ENCODE data around the gene ZNF845.
"Not testable (repeated sequence)": the region's sequence is repeated elsewhere in the genome, so short reads cannot be mapped to it uniquely, and the experiment has no call there.

Gene ZNF845

GRCh38 chr19:53311044-53311443, 22.5 kb upstream of the ZNF845 start:
- TF ChIP-seq CTCF (IDR thresholded peaks at IDR 0.05; ENCODE audit: low read depth, low read length) = no peak
- H3K36me3 ChIP-seq = no peaks in the 10 kb centered on the region
- H3K4me3 ChIP-seq (ENCODE audit: low read depth, low read length) = no peak overlapping the region
- H3K4me1 ChIP-seq = no peaks in the 10 kb centered on the region
- no peak for DNase-seq
- H3K9me3 ChIP-seq = no peaks in the 10 kb centered on the region; the same call in 1 of the 2 replicates
- peaks cover 9% of the 10 kb centered on the region for H3K27me3 ChIP-seq

GRCh38 chr19:53311897-53312296, 21.7 kb upstream of the ZNF845 start:
- no peaks in the 10 kb centered on the region for H3K4me1 ChIP-seq
- peaks cover 7% of the 10 kb centered on the region for H3K27me3 ChIP-seq
- no peak for TF ChIP-seq CTCF (IDR thresholded peaks at IDR 0.05; ENCODE audit: low read depth, low read length)
- H3K9me3 ChIP-seq = no peaks in the 10 kb centered on the region; the same call in 1 of the 2 replicates
- H3K36me3 ChIP-seq = no peaks in the 10 kb centered on the region
- no peak for DNase-seq
- no peak overlapping the region for H3K4me3 ChIP-seq (ENCODE audit: low read depth, low read length)

DNA sequence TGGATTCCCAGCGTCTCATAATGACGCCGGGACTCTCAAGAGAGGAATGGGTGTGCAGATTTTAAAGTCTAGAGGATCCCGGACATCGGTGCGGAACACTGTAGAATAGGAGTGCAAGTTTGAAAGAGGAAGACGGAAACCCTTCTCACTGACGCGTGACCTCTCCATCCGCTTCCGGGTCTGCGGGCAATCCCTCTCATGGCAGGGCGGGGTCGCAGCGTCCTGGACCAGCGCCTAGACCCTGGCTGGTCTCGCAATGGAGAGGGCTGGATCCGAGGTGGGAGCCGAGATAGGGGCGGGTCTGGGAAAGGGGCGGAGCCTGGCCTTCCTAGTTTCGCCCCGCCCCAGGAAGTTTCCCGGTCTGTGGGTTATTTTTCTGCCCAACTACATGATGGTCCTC, 4.6 kb upstream of the ZNF845 start:
- H3K4me3 ChIP-seq (ENCODE audit: low read depth, low read length) = peak overlapping the region; percentile 42
- peak; percentile 84 for DNase-seq
- no peak for TF ChIP-seq CTCF (IDR thresholded peaks at IDR 0.05; ENCODE audit: low read depth, low read length)

DNA sequence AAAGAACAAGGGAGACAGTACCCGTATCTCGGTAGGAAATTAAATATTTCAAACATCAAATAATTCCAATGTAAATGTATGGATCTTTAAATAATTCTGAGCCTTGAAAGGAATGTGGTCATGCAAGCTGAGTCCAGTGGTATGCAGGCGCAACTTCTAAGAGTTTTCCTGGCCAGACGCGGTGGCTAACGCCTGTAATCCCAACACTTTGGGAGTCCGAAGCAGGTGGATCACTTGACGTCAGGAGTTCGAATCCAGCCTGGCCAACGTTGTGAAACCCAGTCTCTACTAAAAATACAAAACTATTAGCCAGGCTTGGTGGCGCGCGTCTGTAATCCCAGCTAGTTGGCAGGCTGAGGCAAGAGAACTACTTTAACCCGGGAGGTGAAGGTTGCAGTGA, 1.1 kb upstream of the ZNF845 start:
- TF ChIP-seq CTCF (IDR thresholded peaks at IDR 0.05; ENCODE audit: low read depth, low read length) = no peak
- Histone ChIP-seq H3K4me3 (ENCODE audit: low read depth, low read length) (no peak overlapping the region), H3K4me1 (no peaks in the 10 kb centered on the region)

More for the DNA sequence above, 4.6 kb upstream of the ZNF845 start:
- no peaks in the 10 kb centered on the region for H3K9me3 ChIP-seq
- no peaks in the 10 kb centered on the region for H3K27me3 ChIP-seq
- H3K4me1 ChIP-seq = no peaks in the 10 kb centered on the region
- no peaks in the 10 kb centered on the region for H3K36me3 ChIP-seq

GRCh38 chr19:53333066-53333462, 485 bp upstream of the ZNF845 start:
- no peak for TF ChIP-seq CTCF (IDR thresholded peaks at IDR 0.05; ENCODE audit: low read depth, low read length)
- H3K36me3 ChIP-seq = no peaks in the 10 kb centered on the region
- H3K4me1 ChIP-seq = no peaks in the 10 kb centered on the region
- H3K27me3 ChIP-seq = no peaks in the 10 kb centered on the region
- DNase-seq = peak; percentile 32
- peak overlapping the region; percentile 73 for H3K4me3 ChIP-seq (ENCODE audit: low read depth, low read length)
- H3K9me3 ChIP-seq = no peaks in the 10 kb centered on the region

More for the DNA sequence above, 1.1 kb upstream of the ZNF845 start:
- Histone ChIP-seq H3K27me3 (no peaks in the 10 kb centered on the region), H3K36me3 (no peaks in the 10 kb centered on the region), H3K9me3 (no peaks in the 10 kb centered on the region)
- DNase-seq = no peak

GRCh38 chr19:53344403-53344802, 10.9 kb downstream of the ZNF845 start:
- H3K4me3 ChIP-seq (ENCODE audit: low read depth, low read length); H3K36me3 ChIP-seq; H3K27me3 ChIP-seq; H3K4me1 ChIP-seq; DNase-seq; H3K9me3 ChIP-seq: not testable (repeated sequence)

DNA sequence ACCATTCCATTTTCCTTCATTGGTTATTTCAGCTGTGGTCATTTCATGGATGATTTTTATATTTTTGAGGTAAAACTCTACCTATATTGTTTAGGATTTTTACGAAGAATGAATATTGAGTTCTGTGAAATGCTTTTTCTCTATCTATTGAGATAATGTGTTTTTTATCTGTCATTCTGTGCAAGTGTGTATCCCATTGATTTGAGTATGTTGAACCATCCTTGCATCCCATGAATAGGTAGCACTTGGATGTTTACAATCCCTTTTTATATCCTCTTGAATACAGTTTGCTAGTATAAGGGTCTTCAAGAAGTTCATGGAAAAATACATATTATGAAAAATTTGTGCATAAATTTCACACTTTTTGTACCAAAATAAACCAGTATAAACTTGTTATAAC, 22.2 kb downstream of the ZNF845 start:
- H3K4me3 ChIP-seq (ENCODE audit: low read depth, low read length) = no peak overlapping the region
- H3K4me1 ChIP-seq = no peaks in the 10 kb centered on the region
- no peak for DNase-seq
- H3K9me3 ChIP-seq = no peaks in the 10 kb centered on the region; the same call in 1 of the 2 replicates
- H3K27me3 ChIP-seq = no peaks in the 10 kb centered on the region
- peaks cover 5% of the 10 kb centered on the region; the same call in 1 of the 2 replicates for H3K36me3 ChIP-seq
- no peak for TF ChIP-seq CTCF (IDR thresholded peaks at IDR 0.05; ENCODE audit: low read depth, low read length)
